KOPT-K1 (cell line): ENCODE measurements around the gene HOXA3.

Source experiments
- H3K27ac ChIP-seq: fragments of 200-600 bp; sonication (generic); 2 replicates; pipeline ENCODE4 v1.5.1; 2016; ENCODE audit warnings: antibody characterized with exemption, mild to moderate bottlenecking, low read depth, low read length; ENCODE audit not compliant: poor library complexity, severe bottlenecking
- H3K36me3 ChIP-seq: fragments of 200-600 bp; sonication (generic); 2 replicates; pipeline ENCODE4 v1.5.1; 2017; ENCODE audit warnings: antibody characterized with exemption, mild to moderate bottlenecking, low read length, moderate library complexity; ENCODE audit not compliant: insufficient read depth
- H3K9me3 ChIP-seq: fragments of 200-600 bp; sonication (generic); 2 replicates; pipeline ENCODE4 v1.5.1; 2017; ENCODE audit warnings: antibody characterized with exemption, low read length, mild to moderate bottlenecking; ENCODE audit not compliant: insufficient read depth, poor library complexity, severe bottlenecking

The HOXA3 gene

GRCh38 chr7:27108390-27109127 lies 43.8 kb downstream of the HOXA3 start:
- Histone ChIP-seq H3K27ac (no peak overlapping the region), H3K9me3 (no peaks in the 10 kb centered on the region), H3K36me3 (no peaks in the 10 kb centered on the region)

DNA sequence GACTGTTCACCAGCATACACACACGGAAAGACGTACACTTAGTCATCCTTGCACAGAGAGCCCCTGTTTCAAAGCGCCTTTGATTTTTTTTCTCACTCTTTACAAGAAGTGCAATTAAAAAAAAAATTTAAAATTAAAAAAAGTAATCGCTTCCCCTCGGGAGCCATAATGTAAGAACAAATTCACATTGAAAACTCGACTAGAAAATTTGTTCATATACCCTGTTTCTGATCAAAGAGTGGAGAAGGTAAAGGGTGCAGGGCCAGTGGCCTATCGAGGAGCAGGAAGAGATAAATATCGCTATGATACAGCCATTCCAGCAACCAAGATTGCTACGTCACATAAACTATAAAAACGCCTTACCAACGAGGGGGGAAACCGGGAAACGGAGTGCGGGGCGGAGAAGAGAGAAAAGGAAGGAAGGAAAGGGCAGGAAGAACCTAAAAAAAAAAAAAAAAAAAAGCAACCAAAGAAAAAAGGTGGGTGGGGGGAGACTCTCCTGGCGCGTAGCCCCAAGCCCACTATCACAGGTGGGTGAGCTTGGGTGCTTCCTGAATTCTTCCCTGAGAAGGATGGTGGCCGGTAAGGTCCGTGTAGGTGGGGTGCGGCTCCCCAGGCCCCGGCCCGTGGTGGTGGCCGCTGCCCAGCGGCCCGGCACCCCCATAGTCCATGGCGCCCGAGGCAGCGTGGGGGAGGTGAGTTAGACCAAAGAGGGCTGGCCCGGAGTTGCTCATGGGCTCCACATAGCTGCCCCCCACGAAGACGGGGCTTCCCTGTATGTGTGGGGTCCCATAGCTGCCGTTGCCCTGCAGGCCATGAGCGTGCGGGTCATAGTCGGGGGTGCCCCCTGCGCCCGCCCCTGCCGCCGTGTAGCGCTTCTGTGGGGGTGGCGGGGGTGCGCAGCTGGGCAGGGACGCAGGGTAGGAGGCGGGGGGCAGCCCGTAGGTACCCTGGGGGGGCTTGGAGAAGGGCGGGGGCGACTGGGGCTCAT lies 44.7 kb downstream of the HOXA3 start:
- Histone ChIP-seq H3K9me3 (peaks cover 4% of the 10 kb centered on the region), H3K36me3 (no peaks in the 10 kb centered on the region), H3K27ac (no peak overlapping the region)

GRCh38 chr7:27106901-27107240 lies 45.5 kb downstream of the HOXA3 start:
- Histone ChIP-seq H3K9me3 (peaks cover 4% of the 10 kb centered on the region), H3K36me3 (no peaks in the 10 kb centered on the region), H3K27ac (no peak overlapping the region)

GRCh38 chr7:27106181-27106900 lies 46.0 kb downstream of the HOXA3 start:
- H3K27ac ChIP-seq: no peak overlapping the region
- H3K9me3 ChIP-seq: peaks cover 4% of the 10 kb centered on the region
- H3K36me3 ChIP-seq: no peaks in the 10 kb centered on the region

- Histone ChIP-seq H3K9me3 (peaks cover 4% of the 10 kb centered on the region), H3K36me3 (no peaks in the 10 kb centered on the region), H3K27ac (no peak overlapping the region)
These were observed 46.9 kb downstream of the HOXA3 start for GRCh38 chr7:27105301-27106031.

GRCh38 chr7:27104341-27105058 lies 47.9 kb downstream of the HOXA3 start:
- H3K36me3 ChIP-seq: no peaks in the 10 kb centered on the region
- no peak overlapping the region for H3K27ac ChIP-seq
- H3K9me3 ChIP-seq: peaks cover 4% of the 10 kb centered on the region

- Histone ChIP-seq H3K9me3 (peaks cover 4% of the 10 kb centered on the region), H3K27ac (no peak overlapping the region), H3K36me3 (no peaks in the 10 kb centered on the region)
These were observed 48.7 kb downstream of the HOXA3 start for GRCh38 chr7:27103489-27104226.

GRCh38 chr7:27102581-27103442 lies 49.6 kb downstream of the HOXA3 start, which contains the start of gene HOXA2:
Gene HOXA2 (minus strand): TSS chr7:27102683. CDS start chr7:27102500, 183 bp downstream.
- H3K36me3 ChIP-seq: no peaks in the 10 kb centered on the region

GRCh38 chr7:27101957-27102580 lies 50.3 kb downstream of the HOXA3 start:
- no peaks in the 10 kb centered on the region for H3K36me3 ChIP-seq
- H3K9me3 ChIP-seq: peaks cover 8% of the 10 kb centered on the region
- no peak overlapping the region for H3K27ac ChIP-seq

More at GRCh38 chr7:27102581-27103442, 49.6 kb downstream of the HOXA3 start, which contains the start of gene HOXA2:
- no peak within 1 kb of the TSS for H3K27ac ChIP-seq
- H3K9me3 ChIP-seq: peaks cover 4% of the 10 kb centered on the region

DNA sequence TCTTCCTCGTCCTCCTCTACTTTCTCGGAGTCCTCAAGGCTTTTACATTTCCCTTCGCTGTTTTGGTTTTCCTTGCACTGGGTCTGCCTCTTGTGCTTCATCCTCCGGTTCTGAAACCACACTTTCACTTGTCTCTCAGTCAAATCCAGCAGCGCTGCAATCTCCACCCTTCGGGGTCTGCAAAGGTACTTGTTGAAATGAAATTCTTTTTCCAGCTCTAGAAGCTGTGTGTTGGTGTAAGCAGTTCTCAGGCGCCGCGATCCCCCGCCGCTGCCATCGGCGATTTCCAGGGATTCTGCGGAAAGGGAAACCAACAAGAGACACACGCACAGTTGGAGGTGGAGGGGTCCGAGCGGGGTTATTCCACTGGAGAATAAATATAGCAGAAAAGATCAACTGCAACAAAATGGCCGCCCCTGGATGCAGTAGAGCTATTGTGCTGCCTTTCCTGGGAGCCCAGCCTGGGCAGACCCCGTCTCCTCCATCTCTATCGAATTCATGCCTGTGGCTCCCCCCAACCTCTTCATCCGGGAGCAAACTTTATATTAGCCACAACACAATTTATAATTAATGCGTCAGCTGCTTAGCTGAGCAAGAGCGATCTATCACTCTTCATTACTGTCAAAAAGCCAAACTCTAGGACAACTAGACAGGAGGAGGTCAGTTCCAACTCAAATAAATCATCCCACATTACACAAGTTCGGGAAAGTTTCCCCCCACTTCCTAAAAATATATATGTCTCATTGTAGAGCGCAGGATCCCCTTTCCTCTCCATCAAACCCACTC lies 51.0 kb downstream of the HOXA3 start:
- peaks cover 10% of the 10 kb centered on the region for H3K9me3 ChIP-seq
- no peak overlapping the region for H3K27ac ChIP-seq
- no peaks in the 10 kb centered on the region for H3K36me3 ChIP-seq

DNA sequence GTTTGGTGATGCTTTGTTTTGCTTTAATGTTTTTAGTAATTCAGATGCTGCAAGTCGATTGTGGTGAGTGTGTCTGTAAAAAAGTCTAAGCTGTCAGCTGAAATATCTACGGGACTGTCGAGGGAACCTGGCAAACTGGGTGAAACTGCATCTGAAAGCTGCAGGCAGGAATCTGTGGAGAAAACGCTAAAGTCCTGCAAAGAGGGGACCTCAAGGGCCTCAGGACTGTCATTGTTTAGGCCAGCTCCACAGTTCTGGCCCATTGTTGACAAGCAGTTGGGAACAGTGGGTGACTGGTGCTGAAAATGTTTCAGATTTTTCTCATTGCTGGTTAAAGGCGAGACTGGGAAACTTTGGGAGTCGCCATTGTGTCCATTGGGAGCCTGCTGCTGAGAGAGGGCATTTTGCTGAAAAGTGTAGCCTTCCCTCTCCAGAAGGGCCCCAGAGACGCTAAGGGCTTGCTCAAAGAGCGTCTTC lies 51.7 kb downstream of the HOXA3 start:
- Histone ChIP-seq H3K9me3 (peaks cover 13% of the 10 kb centered on the region), H3K27ac (no peak overlapping the region), H3K36me3 (no peaks in the 10 kb centered on the region)
